Fibroblast of the aortic adventitia (primary cell): ENCODE data around the gene GLS. TPM values are rescaled to one million over a fixed set of nuclear protein-coding genes. Genes with fewer than 3 reads are reported as not detected.

ENCODE experiments used
- DNase-seq: peaks from one replicate; pipeline ENCODE4 v3.0.0-alpha.2; 2010; ENCODE audit warnings: low read depth
- H3K4me3 ChIP-seq: 2 replicates; pipeline ENCODE4 v1.5.1; 2011; ENCODE audit warnings: low read depth, mild to moderate bottlenecking, control low read depth, low read length, moderate library complexity
- total RNA-seq: library from RNA; depleted of rRNA; stranded (reverse); fragments of >200 nt; gene quantifications from 2 replicates; pipeline ENCODE4 v1.2.3, GENCODE V29; 2012; ENCODE audit warnings: low replicate concordance
- TF ChIP-seq, protein P1 (sequence below): IDR thresholded peaks from 2 replicates; pipeline ENCODE4 v1.5.1; 2011; ENCODE audit warnings: mild to moderate bottlenecking, low read length, control low read depth, inconsistent platforms; ENCODE audit not compliant: insufficient read depth

The GLS gene
- total RNA-seq, 1 donor = 116 TPM

DNA sequence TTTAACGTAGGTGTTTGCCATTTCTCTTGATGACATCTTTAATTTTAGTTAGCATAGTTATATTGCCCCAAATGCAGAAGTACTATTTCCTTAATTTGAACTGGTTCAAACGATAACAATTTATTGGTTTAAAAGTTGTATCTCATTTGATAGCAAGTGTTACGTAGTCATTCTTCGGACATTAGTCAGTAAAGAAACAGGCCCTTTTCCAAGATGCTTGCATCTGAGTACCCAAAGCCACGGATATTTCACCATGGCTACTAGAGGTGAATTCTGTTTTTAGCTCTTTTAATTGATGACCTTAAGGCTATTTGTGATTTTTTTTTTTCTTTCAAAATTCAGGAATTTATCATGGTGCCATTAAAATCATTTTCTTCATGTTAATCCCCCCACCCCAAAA, 32.1 kb downstream of the GLS start:
- DNase-seq = peak; percentile 42
- TF ChIP-seq, protein P1, sequence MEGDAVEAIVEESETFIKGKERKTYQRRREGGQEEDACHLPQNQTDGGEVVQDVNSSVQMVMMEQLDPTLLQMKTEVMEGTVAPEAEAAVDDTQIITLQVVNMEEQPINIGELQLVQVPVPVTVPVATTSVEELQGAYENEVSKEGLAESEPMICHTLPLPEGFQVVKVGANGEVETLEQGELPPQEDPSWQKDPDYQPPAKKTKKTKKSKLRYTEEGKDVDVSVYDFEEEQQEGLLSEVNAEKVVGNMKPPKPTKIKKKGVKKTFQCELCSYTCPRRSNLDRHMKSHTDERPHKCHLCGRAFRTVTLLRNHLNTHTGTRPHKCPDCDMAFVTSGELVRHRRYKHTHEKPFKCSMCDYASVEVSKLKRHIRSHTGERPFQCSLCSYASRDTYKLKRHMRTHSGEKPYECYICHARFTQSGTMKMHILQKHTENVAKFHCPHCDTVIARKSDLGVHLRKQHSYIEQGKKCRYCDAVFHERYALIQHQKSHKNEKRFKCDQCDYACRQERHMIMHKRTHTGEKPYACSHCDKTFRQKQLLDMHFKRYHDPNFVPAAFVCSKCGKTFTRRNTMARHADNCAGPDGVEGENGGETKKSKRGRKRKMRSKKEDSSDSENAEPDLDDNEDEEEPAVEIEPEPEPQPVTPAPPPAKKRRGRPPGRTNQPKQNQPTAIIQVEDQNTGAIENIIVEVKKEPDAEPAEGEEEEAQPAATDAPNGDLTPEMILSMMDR = no peak
- no peak overlapping the region for H3K4me3 ChIP-seq

DNA sequence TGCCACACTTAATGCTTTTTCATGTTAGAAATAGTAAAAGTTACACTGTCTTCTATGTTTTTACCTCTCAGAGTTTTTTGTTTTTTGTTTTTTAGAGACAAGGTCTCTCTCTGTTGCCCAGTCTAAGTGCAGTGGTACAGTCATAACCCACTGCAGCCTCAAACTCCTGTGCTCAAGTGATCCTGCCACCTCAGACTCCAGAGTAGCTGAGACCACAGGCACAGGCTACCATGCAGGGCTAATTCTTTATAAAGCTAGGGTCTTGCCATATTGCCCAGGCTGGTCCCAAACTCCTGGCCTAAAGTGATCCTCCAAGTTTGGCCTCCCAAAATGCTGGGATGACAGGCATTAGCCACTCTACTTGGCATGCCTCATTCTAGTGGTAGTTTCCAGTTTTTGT, 33.1 kb downstream of the GLS start:
- no peak for DNase-seq
- TF ChIP-seq, protein P1 = no peak
- H3K4me3 ChIP-seq = no peak overlapping the region

DNA sequence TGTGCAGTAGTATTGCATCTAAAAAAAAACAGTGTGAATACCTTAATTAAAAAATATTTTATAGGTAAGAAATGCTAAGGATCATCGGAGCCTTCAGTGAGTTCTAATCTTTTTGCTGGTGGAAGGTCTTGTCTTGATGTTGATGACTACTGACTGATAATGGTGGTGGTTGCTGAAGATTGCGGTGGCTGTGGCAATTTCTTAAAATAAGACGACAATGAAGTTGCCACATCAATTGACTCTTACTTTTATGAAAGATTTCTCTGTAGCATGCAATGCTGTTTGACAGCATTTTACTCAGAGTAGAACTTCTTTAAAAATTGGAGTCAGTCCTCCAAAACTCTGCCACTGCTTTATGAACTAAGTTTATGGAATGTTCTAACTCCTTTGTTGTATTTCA, 36.2 kb downstream of the GLS start:
- H3K4me3 ChIP-seq = no peak overlapping the region
- TF ChIP-seq, protein P1 = no peak
- DNase-seq = no peak

DNA sequence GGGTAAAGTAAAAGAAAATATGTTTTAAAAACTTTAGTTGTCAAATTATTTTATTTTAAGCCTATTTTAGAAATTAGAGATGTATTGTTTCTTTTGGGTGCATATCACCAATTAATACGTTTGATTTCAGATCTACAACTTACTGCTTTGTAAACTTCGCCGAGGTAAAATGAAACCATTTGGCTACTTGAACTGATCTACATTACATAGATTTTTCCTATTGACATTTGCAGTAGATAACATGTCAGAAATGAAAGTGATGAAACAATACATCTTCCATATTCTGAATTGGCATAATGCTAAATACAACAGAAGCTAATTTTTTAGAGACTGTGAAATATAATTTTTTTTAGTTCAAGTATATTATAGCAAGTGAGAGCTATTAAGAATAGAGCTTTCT, 39.5 kb downstream of the GLS start:
- no peak for DNase-seq
- TF ChIP-seq, protein P1 = no peak
- no peak overlapping the region for H3K4me3 ChIP-seq

DNA sequence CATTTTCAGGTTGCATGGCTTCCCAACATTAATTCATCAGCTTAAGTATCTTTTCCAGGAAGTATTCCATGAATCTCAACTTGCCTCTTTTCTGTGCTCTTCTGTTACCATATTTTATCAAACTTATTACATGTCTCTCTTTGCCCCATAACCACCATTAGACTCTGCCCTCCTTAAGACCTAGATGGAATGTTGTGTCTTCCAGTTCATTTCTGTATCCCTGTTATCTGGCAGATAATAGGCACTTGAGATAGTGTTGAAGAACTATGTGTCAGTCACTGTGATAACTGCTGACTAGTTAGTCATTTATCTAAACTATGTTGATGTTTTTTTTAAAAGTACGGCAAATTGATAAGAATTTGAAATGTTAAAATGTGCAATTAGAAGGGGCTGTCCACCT, 41.8 kb downstream of the GLS start:
- DNase-seq = no peak
- H3K4me3 ChIP-seq = no peak overlapping the region
- TF ChIP-seq, protein P1 = no peak

DNA sequence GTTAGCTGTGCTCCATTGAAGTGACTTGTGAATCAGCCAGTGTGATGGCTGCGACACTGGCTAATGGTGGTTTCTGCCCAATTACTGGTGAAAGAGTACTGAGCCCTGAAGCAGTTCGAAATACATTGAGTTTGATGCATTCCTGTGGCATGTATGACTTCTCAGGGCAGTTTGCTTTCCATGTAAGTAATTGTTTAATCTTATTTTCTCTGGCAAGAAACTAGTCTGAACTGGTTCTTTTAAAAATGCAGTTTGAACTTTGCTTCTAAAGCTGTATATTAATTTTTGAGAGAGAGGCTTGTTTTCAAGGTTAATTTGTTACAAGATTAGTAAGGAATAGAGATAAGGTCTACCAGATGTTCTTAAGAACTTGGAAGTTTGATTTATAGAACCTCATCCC, 46.7 kb downstream of the GLS start:
- TF ChIP-seq, protein P1 = no peak
- peak; percentile 74 for DNase-seq
- no peak overlapping the region for H3K4me3 ChIP-seq

DNA sequence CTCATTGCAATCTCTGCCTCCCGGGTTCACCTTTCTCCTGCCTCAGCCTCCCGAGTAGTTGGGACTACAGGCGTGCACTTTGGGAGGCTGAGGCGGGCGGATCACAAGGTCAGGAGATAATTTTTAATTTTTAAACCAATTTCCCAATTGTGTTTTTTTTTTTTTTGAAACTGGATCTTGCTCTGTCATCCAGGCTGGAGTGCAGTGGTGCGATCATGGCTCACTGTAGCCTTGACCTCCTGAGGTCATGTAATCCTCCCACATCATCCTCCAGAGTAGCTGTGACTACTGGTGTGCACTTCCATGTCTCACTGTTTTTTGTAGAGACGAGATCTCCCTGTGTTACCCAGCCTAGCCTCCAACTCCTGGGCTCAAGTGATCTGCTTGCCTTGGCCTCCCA, 49.3 kb downstream of the GLS start:
- TF ChIP-seq, protein P1 = no peak
- no peak overlapping the region for H3K4me3 ChIP-seq
- DNase-seq = no peak
